Jurkat, Clone E6-1 (cell line): Measurements from ENCODE around the gene MKI67.

Experiments
- DNase-seq: peaks from one replicate; pipeline ENCODE4 v3.0.0-alpha.2; 2011; ENCODE audit warnings: low read depth, low spot score
- H3K4me3 ChIP-seq: 2 replicates; pipeline ENCODE4 v1.5.1; 2011; ENCODE audit warnings: mild to moderate bottlenecking, low read length, control low read depth, moderate library complexity

MKI67 gene

DNA sequence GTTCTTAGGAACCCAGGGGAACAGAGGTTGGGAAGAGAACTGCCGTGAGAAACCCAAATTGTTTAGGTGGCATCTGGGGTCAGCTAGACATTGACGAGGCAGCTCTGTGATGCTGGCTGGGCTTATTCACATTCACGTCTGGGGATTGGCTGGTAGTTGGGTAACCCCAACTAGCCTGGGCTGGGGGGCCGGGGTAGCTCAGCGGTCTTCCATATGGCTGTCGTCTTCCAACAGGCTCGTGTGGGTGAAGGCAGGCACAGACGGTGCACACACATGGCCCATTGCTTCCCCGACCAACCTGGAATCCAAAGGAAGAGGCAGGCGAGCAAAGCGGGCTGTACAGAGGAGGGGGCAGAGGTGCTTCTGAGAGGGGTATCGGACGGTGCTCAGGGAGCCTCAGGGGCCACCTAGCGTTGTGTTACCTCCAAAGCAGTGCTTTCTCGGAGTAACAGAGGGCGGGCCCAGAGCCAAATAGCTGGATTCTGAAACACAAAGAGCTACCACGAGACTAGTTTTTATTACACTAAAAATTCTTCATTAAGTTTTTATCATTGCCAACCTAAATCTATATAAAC lies 34.5 kb downstream of the MKI67 start:
- no peak overlapping the region for H3K4me3 ChIP-seq
- no peak for DNase-seq

DNA sequence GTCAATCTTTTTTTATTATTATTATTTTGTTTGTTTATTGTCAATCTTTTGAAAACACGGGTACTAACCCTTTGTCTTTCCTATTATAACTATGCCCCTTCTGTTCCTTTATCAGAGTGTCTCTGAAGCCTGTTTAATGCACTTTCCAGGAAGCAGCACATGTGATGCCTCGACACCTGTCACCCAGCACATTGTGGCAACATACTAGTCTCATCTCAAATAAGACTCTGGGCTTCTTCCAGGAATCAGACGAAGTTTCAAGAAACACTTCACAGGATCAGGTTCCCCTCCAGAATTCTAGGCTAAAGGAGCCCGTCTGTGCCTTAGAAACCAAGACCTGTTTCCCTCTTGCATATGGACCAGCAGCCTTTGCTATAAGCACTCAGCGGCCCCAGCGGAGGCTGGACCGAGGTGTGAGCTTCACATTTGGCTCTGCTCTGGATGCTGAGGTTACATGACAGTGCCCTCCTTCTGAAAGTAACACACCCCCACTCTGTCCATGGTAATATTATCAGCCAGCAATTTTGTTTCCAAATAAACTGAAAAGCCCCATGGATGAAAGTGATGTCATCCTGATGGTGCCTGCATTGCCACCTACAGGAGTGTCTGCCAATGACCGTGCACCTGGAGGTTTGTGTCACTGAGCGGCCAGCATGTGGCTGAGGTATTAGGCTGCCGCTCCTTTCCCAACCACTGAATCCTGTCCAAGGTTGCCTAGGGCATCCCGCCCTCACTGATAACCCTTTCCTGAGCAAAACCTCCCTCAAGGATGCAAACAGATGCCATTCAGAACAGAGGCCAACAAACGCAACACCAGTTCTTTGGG lies 38.1 kb downstream of the MKI67 start:
- no peak for DNase-seq
- H3K4me3 ChIP-seq: no peak overlapping the region

DNA sequence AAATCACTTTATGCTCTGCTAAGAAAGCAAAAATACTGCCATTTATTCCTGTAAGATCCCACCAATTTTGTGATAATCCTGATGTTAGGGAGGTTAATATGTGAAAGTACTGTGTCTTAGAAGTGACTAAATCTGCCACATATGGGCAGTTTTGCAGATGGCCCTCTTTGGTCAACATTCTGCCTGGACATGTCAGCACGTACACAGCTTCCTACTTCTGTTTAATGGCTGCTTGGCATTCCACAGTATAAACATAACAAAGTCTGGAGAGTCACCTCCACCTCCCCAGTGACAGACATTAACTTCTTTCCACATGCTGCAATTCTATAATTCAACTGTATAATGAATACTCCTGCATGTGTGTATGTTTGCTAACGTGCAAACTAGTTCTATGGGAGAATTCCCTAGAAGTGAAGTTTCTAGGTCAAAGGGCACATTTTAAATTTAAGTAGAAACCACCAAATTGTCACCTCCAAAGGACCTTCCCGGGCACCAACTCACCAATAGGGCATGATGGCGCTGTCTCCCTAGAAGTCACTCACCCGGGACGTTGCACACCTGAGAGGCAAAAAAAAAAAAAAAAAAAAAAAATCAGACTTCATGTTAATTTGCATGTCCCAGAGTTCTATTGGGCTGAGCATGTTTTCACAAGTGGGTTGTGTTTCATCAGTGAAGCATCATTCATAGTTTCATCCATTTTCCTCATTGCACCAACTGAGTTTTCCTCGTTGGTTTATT lies 38.9 kb downstream of the MKI67 start:
- H3K4me3 ChIP-seq: no peak overlapping the region
- DNase-seq: no peak

DNA sequence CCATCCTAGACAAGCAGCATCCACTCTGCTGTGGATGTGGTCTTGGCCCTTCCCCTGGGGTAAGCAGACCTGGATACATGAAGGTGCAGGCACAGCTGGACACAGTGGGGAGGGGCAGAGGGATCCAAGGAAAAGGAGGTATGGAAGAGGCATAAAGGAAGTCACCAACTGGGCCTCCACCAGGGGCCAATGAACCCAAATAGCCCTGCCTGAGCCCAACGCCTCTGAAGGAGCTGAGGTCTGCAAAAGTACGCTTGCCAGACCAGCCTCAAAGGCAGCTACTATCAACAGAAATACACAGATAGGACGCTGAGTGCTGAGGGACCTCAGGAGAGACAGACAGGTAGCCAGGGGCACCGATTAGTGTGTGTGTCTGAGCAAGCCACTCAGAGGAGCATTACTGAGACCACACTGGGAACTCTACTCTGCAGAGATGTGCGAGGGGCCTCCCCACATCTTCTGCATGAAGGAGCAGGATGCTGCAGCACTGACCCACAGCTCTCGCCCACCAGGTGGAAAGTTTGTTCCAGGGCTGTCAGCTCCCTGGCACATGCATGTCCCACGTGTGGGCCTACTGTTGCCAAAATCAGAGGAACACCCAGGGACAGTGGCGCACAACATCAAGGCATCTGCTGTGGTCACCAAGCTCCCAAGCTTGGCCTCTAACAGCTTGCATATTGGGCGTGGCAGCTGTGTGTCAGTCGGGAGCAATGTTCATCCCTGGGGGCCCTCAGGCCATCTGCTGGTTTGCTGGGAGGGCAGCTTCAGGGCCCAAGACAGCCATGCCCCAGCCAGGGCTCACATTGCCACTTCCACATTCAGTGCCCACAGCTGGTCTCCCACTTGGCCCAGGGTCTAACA lies 40.0 kb downstream of the MKI67 start:
- DNase-seq: no peak
- no peak overlapping the region for H3K4me3 ChIP-seq

DNA sequence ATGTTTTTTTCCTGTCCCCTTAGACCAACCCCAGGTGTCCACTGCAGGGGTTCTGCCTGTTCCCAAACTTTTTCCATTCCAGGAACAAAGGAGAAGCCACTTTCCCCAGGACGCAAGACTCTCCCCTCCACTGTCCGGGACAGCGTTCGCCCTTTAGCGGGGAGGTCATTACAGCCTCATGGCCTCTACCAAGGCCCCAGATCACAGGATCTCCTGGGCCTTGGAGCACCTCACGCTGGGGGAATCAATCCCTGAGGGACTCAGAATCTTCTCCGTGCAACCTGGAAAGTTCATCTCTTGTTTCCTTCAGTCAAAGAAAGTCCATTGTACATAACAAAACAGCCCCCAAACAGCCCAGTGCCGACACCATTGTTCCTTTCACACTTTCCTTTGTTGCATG lies 41.2 kb downstream of the MKI67 start:
- H3K4me3 ChIP-seq: no peak overlapping the region
- no peak for DNase-seq

DNA sequence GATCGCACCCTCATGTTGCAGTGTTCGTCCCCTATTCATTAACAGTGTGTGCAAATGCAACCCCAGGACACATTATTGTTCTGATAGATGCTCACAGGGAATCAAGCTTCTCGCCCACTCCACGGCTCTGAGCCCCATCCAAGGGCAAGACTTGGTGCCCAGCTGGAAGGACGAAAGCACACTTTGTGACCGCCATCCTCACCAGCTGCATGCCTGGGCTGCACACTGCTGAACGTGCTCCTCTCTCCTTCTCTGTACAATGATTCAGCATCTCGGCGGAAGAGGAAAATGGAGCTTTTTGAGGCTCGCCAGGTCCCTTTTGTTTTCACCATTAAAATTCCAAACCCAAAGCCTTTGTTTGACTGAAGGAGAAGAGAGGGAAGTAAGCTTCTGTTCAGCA lies 41.9 kb downstream of the MKI67 start:
- DNase-seq: no peak
- H3K4me3 ChIP-seq: no peak overlapping the region

DNA sequence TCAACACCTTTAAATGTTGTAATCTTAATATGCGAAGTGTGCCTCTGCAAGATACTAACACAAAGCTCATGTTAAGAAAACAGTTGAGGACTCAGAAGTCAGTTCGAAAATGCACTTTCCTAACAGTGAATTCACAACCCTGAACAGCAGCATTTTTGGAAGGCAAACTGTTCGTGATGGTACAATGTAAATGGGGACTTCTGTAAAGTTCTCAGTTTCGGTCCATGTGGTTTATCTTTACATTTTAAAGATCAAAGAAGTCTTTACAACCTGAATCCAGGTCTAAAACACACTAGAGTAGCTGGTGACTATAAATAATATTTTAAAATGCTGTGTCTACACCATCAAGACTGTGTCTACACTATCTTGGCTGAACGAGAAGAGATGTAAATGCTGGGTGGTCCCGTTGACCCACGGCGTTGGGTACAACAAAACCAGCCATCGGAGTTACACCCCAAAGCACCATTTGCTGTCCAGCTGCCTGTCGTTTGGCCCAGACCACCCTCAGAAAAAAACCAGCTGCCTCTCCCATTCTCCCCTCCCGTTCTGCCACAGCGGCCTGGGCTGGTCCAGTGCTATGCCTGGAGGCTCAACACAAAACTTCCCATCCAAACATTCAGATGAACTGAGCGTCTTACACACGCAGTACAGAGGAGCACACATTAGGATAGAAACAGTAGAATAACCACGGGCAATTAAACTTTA lies 42.9 kb downstream of the MKI67 start:
- DNase-seq: no peak
- H3K4me3 ChIP-seq: no peak overlapping the region

DNA sequence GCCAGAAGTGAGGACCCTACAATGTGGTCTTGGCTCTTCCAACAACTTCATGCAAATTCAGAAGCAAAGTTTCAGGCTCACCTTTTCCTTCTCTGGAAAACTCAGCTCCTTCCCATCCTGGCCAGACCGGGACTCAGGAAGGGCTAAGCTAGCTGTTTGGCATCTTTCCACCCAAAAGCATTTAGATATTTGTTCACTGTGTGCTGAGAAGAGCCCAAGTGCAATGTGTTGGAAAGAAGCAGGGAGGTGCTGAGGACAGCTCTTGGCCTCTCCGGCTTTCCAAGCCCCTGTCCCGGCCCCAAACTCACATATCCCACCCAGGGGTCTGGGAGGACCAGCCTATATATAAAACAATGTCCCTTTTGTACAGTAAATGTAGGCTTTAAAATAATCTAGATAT lies 44.5 kb downstream of the MKI67 start:
- no peak for DNase-seq
- no peak overlapping the region for H3K4me3 ChIP-seq

DNA sequence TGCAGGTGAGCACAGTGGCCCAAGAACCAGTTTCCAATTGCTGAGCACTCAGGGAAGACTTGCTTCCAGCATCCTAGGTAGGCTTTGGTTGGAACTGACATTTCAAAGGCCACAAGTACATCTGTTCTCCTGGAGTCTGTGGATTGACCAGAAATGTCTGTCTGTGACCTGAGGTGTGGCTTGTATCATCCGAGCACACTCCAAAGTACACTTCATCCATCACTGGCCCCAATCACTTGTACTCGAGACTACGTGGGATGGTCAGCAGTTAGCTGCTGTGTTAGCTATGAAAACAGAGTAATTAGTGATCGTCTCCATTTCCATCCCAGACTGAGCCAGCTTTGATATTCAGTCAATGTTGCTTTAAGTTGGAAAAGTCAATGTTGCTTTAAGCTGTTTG lies 45.0 kb downstream of the MKI67 start:
- no peak for DNase-seq
- H3K4me3 ChIP-seq: no peak overlapping the region

DNA sequence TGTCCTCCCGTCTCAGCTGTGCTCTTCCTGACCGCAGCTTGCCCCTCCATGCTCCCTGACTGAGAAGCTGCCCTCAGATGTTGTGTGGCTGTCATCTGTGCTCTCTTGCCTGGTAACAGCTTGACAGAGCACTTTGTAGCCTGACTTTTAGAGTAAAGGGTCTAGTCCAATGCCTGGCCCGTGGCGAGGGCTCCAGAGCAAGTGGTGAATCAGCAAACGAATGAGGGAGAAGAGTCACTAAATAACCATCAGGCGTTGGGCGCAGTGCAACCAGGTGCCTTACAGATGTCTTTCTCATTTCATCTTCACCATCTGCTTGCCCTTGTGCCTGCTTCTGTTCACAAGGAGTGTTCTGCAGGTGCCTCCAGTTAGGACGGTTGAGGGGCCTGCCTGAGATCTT lies 45.6 kb downstream of the MKI67 start:
- DNase-seq: no peak
- H3K4me3 ChIP-seq: no peak overlapping the region

DNA sequence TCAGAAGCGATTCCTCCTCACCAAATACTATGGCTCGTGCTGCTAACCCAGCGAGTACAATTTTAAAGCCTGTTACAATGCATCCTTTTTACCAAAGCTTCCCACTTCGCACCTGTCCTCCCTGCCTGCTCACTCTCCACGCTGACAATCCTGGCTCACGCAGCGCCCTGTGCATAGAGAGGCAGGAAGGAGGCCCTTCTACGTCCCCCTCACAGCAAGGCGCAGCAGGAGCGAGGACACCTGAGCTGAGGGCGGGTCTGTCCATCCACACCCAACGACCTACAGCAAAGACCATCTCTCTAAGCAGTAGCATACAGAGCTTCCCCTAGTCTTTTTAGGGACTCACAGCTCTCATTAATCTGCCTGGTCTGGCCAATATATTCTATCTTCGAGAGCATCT lies 46.0 kb downstream of the MKI67 start:
- H3K4me3 ChIP-seq: no peak overlapping the region
- no peak for DNase-seq

DNA sequence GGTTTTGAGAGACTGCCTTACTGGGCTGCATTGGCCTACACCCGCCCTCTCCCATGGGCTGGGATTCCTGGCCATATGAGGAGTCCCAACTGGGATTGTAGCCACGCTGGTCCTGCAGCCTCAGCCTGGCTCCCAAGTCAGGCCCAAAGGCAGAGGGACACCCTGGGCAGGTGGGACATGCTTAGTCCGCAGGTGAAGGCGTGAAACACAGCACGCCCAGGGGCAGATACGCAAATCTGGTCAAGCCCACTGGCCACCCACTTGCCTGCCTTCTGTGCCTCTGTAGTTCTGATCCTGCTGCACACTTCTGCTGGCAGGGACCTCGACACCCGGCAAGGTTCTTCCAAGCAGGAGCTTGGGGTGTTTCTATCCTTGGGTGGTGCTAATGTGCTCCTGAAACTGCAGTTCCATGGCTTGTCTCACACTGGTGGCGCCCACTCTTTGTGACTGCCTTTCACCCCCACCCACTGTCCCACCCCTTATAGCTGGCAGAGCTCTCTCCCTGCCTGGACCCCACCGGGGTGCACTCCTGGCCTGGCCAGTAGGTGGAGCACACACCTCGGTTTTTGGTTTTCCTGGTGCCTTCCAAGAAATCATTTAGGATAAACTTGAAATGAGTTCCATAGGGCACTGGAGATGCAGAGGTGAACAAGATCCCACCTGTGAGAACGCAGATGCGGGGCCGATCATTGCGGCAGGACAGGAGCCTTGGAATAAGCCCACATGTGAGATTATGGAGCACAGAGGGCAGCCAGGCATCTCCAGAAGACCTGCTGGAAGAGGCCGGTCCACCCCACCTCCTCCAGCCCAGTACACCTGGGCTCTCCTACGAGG lies 47.9 kb downstream of the MKI67 start:
- H3K4me3 ChIP-seq: no peak overlapping the region
- DNase-seq: no peak

DNA sequence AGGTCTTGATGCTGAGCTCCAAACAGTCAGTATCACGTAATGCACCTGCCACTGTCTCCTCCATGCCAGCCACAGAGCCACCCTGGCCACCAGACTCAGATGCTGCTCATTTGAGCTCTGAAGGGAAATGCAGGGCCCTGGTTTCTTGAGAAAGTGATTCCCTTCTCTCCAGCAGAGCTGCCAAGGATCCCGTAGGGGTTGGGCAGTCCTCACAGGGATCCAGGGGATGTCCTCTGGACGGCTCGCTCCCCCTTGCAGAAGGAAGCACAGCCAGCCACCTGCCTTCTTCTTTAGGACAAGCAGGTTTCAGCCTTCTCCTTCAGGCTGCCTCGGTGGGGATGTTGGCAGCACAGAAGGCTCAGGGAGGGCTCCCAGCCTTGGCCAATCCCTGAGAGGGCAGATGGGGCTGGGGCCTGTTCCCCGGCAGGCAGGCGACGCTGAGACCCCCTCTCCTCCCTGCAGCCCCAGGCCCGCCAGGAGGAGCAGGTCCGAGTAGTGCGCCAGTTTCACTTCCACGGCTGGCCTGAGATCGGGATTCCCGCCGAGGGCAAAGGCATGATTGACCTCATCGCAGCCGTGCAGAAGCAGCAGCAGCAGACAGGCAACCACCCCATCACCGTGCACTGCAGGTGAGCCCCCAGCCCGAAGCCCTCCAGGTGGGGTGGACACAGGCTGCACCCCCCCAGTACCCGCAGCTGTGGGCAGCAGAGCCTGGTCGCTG lies 48.9 kb downstream of the MKI67 start:
- no peak for DNase-seq

DNA sequence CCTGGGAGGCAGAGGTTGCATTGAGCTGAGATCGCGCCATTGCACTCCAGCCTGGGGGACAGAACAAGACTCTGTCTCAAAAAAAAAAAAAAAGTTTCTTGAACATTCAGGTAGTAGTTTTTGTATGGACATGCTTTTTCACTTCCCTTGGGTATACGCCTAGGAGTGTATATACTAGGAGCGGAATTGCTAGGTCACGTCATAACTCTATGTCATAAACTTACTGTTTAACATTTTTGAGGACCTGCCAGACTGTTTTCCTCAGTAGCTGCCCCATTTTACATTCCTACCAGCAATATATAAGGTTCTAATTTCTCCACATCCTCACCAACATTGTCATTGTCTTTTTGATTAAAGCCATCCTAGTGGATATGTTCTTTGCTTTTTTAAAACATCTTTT lies 51.6 kb downstream of the MKI67 start:
- no peak for DNase-seq
- no peak overlapping the region for H3K4me3 ChIP-seq

More for the DNA sequence above, 48.9 kb downstream of the MKI67 start:
- no peak overlapping the region for H3K4me3 ChIP-seq

DNA sequence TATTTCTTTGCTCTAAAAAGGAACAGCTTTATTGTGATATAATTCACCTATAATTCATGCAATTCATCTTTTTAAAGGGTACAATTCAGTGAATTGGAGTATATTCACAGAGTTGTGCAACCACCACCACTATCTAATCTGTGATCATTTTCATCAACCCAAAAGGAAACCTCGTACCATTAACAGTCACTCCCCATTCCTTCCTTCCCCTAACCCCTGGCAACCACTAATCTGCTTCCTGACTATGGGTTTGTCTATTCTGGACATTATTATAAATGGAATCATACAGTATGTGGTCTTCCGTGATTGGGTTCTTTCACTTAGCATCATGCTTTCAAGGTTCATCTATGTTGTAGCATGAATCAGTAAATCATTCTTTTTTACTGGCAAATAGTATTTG lies 52.3 kb downstream of the MKI67 start:
- DNase-seq: no peak
- H3K4me3 ChIP-seq: no peak overlapping the region

DNA sequence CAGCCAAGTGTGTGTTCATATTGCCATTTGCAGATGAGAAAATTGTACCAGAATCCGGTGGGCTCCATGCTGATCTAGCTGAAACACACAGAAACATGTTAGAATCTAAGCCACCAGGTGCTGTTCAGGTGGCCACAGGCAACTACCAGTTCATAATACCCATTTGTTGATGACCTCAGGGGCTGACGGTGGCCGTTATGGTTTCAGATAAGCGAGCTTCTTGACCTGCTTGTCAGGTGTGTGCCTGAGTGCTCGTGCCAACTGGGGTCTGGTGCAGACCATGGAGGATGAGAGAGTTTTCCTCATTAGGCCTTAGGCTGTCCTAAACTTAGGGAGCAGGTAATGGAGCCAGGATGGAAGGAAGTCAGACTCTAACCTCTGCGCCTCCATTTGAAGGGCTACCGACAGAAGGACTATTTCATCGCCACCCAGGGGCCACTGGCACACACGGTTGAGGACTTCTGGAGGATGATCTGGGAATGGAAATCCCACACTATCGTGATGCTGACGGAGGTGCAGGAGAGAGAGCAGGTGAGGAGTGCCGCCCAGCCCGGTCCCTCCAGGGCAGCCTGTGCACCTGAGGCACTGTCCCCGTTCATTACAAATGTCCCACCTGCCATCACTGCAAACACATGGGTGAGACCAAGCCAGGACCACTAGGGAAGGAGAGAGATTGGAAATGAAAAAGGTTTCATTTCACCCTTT lies 53.1 kb downstream of the MKI67 start:
- H3K4me3 ChIP-seq: no peak overlapping the region
- no peak for DNase-seq

DNA sequence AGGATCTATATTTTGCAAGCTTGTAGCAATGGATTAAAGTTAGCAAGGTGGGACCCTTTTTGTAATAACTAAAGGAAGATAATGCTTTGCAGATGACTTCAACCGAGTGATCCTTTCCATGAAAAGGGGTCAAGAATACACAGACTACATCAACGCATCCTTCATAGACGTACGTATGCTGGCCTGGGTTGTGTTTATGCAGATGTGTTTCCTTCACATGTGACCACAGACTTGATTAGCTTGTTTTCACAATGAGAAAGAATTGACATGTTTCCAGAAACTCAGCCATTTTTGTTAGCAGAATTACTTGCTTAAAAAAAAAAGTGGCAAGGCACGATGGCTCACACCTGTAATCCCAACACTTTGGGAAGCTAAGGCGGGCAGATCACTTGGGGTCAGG lies 54.2 kb downstream of the MKI67 start:
- DNase-seq: no peak

More for the DNA sequence above, 54.2 kb downstream of the MKI67 start:
- no peak overlapping the region for H3K4me3 ChIP-seq
